Smooth muscle cell of the pulmonary artery (primary cell): ENCODE results near the gene ZNF398. TPM values are rescaled to one million over a fixed set of nuclear protein-coding genes. Genes with fewer than 3 reads are reported as not detected.

Experiments used
- total RNA-seq: library from RNA; depleted of rRNA; stranded (reverse); fragments of >200 nt; gene quantifications from 2 replicates; pipeline ENCODE4 v1.2.3, GENCODE V29; 2014

The ZNF398 gene
- total RNA-seq, result 10.2 and 10.4 TPM in 2 replicates

GRCh38 chr7:149147072-149147751, at the start of gene ZNF398:
Gene ZNF398, plus strand, starts transcription at chr7:149147453. Its CDS starts 290 bp downstream, at chr7:149147743.

GRCh38 chr7:149125863-149126661, 21.2 kb upstream of the ZNF398 start, which contains the start of gene ZNF425:
Gene ZNF425, minus strand, starts transcription at chr7:149126324. Its CDS starts 111 bp downstream, at chr7:149126213.

GRCh38 chr7:149195180-149196150, 48.2 kb downstream of the ZNF398 start, which contains the start of gene ZNF282:
Gene ZNF282, plus strand, starts transcription at chr7:149195546. Its CDS starts 44 bp downstream, at chr7:149195590.

Other genes with a start within 250 kb of the ZNF398 start
- 437 and 505 TPM in 2 replicates for gene PDIA4, start 118.9 kb upstream of the ZNF398 start, total RNA-seq
- gene ZNF786, start 56.7 kb upstream of the ZNF398 start, total RNA-seq, result 4.6 and 7.1 TPM in 2 replicates
- gene ZNF425, start 21.1 kb upstream of the ZNF398 start, total RNA-seq, result 2.5 and 3.7 TPM in 2 replicates
- 26.1 and 31.5 TPM in 2 replicates for gene ZNF282, start 48.1 kb downstream of the ZNF398 start, total RNA-seq
- gene ZNF212, start 92.2 kb downstream of the ZNF398 start, total RNA-seq, result 4.3 and 5.3 TPM in 2 replicates
- gene ZNF783, start 114.7 kb downstream of the ZNF398 start, total RNA-seq, result 10.6 and 15.7 TPM in 2 replicates